IPS-20b (cell line): Measurements from ENCODE around the gene KCNJ13.

Experiments used
- H3K27ac ChIP-seq: one replicate; pipeline ENCODE4 v1.5.1; 2013; ENCODE audit warnings: low read length
- H3K27me3 ChIP-seq: 2 replicates; pipeline ENCODE4 v1.6.1; 2013; ENCODE audit warnings: mild to moderate bottlenecking, low read length, inconsistent platforms; ENCODE audit not compliant: insufficient read depth
- H3K36me3 ChIP-seq: 2 replicates; pipeline ENCODE4 v1.6.1; 2013; ENCODE audit warnings: low read depth, mild to moderate bottlenecking, inconsistent platforms, low read length, moderate library complexity; ENCODE audit not compliant: insufficient read depth
- H3K4me1 ChIP-seq: 2 replicates; pipeline ENCODE4 v1.6.1; 2013; ENCODE audit warnings: mild to moderate bottlenecking, control low read depth, inconsistent platforms, low read length, moderate library complexity; ENCODE audit not compliant: insufficient read depth
- H3K4me3 ChIP-seq: 2 replicates; pipeline ENCODE4 v1.5.1; 2013; ENCODE audit warnings: mild to moderate bottlenecking, low read length, inconsistent platforms
- H3K9ac ChIP-seq: 2 replicates; pipeline ENCODE4 v1.6.1; 2013; ENCODE audit warnings: low read depth, mild to moderate bottlenecking, inconsistent platforms, low read length, moderate library complexity
- H3K9me3 ChIP-seq: 2 replicates; pipeline ENCODE4 v1.6.1; 2013; ENCODE audit warnings: mild to moderate bottlenecking, low read depth, low read length, inconsistent platforms; ENCODE audit not compliant: insufficient read depth

Gene KCNJ13

DNA sequence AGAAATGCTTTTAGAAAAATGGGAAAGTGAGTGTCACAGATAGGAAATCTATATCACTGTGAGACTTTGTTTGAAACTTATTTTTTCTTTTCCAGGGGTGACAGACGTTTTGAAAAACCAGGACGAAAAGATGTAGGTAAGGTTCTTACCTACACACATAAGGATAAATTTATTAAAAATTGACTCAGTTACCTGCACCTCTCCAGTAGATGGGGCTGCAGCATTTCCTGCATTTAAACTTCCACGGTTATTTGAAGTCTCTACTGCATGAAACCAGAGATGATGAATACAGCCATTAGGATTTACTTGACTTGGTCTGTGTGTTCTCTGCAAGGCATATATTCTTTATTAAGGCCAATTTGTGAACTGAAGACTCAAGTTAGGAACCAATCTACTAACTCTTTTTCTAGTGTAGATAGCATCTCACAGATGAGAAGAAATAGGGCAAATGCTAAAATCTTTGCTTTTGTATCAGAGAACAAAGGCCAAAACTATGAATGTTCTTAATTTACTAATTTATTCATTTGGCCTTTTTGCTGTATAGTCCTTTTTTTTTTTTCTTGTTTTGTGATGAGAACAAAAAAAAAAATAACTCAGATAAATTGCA, 15.0 kb downstream of the KCNJ13 start:
- peaks cover 67% of the 10 kb centered on the region for H3K36me3 ChIP-seq
- H3K27ac ChIP-seq, result no peak overlapping the region
- no peak overlapping the region for H3K4me3 ChIP-seq

DNA sequence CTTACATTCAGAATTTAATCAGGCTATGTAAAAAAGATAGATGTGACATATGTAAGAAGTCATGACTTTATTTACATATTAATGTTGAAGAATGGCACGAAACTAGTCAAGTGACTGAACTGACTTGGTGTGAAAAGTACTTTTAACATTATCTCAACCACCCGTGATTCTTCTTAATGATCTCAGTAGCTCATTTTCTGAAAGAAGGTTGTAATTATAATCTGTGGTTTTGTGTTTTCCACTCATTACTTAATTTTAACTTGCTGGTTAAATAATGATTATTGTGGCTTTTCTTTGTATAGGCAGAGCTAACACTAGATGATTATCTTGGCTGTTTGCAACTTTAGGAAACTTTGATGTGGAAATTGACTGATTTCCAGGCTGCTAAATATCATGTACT, 18.5 kb downstream of the KCNJ13 start:
- H3K4me1 ChIP-seq, result no peaks in the 10 kb centered on the region
- no peak overlapping the region for H3K4me3 ChIP-seq
- no peaks in the 10 kb centered on the region for H3K9me3 ChIP-seq
- H3K27me3 ChIP-seq, result no peaks in the 10 kb centered on the region
- no peak overlapping the region for H3K27ac ChIP-seq
- no peak overlapping the region for H3K9ac ChIP-seq
- peaks cover 57% of the 10 kb centered on the region for H3K36me3 ChIP-seq

More for the DNA sequence above, 15.0 kb downstream of the KCNJ13 start:
- no peaks in the 10 kb centered on the region for H3K27me3 ChIP-seq
- H3K4me1 ChIP-seq, result no peaks in the 10 kb centered on the region
- no peaks in the 10 kb centered on the region for H3K9me3 ChIP-seq
- H3K9ac ChIP-seq, result no peak overlapping the region

DNA sequence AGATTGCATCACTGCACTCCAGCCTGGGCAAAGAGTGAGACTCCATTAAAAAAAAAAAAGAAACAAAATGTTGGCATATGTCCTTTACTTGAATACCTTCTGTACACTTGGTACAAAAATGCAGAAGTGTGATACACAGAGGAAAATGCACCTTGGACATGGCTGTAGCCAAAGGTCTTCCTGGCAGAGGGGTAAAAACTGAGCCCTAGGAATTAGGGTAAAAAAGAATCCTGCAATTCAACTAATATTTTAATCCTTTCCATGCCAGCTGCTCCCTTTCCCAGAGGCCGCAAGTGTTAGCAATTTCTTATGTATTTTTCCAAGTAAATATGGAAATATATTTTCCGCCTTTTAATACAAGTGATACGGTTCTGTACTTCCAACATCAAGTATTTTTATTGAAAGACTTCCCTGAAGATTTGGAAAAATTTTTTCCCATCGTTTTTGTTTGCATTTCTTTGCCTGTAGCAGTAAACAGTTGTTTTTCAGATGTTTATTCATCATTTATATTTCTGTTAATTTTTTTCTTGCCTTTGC, 26.2 kb downstream of the KCNJ13 start:
- no peak overlapping the region for H3K4me3 ChIP-seq
- H3K4me1 ChIP-seq, result no peaks in the 10 kb centered on the region
- no peak overlapping the region for H3K27ac ChIP-seq
- no peak overlapping the region for H3K9ac ChIP-seq
- peaks cover 68% of the 10 kb centered on the region for H3K36me3 ChIP-seq
- H3K27me3 ChIP-seq, result no peaks in the 10 kb centered on the region
- no peaks in the 10 kb centered on the region for H3K9me3 ChIP-seq

- H3K9ac ChIP-seq, result no peak overlapping the region
- H3K27me3 ChIP-seq, result no peaks in the 10 kb centered on the region
- peaks cover 64% of the 10 kb centered on the region for H3K36me3 ChIP-seq
- H3K9me3 ChIP-seq, result no peaks in the 10 kb centered on the region
- no peak overlapping the region for H3K4me3 ChIP-seq
- no peaks in the 10 kb centered on the region for H3K4me1 ChIP-seq
- H3K27ac ChIP-seq, result no peak overlapping the region
Observed at GRCh38 chr2:232749331-232749730, 27.0 kb downstream of the KCNJ13 start.

GRCh38 chr2:232748038-232748437, 28.3 kb downstream of the KCNJ13 start:
- peaks cover 61% of the 10 kb centered on the region for H3K36me3 ChIP-seq
- H3K9ac ChIP-seq, result no peak overlapping the region
- no peak overlapping the region for H3K4me3 ChIP-seq
- no peak overlapping the region for H3K27ac ChIP-seq
- H3K4me1 ChIP-seq, result no peaks in the 10 kb centered on the region
- H3K27me3 ChIP-seq, result no peaks in the 10 kb centered on the region
- H3K9me3 ChIP-seq, result no peaks in the 10 kb centered on the region

GRCh38 chr2:232744963-232745362, 31.4 kb downstream of the KCNJ13 start:
- H3K4me3 ChIP-seq, result no peak overlapping the region
- no peaks in the 10 kb centered on the region for H3K9me3 ChIP-seq
- no peak overlapping the region for H3K27ac ChIP-seq
- H3K27me3 ChIP-seq, result no peaks in the 10 kb centered on the region
- H3K36me3 ChIP-seq, result peaks cover 38% of the 10 kb centered on the region
- H3K9ac ChIP-seq, result no peak overlapping the region
- H3K4me1 ChIP-seq, result no peaks in the 10 kb centered on the region

DNA sequence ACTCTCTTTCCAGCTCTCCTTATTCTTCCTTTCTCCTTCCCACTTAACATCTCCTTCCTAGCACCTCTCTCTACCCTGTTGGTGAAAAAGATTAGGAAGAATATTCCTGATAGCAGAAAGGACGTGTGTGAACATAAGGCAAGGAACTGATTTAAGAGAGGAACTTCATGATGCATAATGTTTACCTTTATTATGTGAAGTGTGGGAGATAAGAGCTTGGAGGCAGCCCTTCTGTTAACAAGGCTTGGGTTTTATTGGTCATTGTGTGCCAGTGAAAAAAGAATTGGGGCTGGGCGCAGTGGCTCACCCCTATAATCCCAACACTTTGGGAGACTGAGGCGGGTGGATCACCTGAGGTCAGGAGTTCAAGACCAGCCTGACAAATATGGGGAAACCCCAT, 34.4 kb downstream of the KCNJ13 start:
- H3K36me3 ChIP-seq, result peaks cover 22% of the 10 kb centered on the region
- H3K27ac ChIP-seq, result no peak overlapping the region
- H3K9ac ChIP-seq, result no peak overlapping the region

DNA sequence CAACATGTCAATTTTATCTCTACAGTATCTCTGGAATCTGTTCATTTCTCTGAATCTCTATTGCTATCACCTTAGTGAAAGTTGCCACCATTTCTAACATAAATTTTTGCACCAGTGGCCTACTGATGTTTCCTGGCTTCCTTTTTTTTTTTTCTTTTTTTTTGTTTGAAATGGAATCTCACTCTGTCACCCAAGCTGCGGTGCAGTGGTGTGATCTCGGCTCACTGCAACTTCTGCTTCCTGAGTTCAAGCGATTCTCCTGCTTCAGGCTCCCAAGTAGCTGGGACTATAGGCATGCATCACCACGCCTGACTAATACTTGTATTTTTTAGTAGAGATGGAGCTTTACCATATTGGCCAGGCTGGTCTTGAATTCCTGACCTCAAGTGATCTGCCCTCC, 35.1 kb downstream of the KCNJ13 start:
- Histone ChIP-seq H3K4me1 (no peaks in the 10 kb centered on the region), H3K27me3 (no peaks in the 10 kb centered on the region), H3K27ac (no peak overlapping the region), H3K4me3 (no peak overlapping the region), H3K36me3 (peaks cover 25% of the 10 kb centered on the region), H3K9ac (no peak overlapping the region), H3K9me3 (no peaks in the 10 kb centered on the region)

More for the DNA sequence above, 34.4 kb downstream of the KCNJ13 start:
- Histone ChIP-seq H3K9me3 (no peaks in the 10 kb centered on the region), H3K4me1 (no peaks in the 10 kb centered on the region), H3K4me3 (no peak overlapping the region), H3K27me3 (no peaks in the 10 kb centered on the region)

DNA sequence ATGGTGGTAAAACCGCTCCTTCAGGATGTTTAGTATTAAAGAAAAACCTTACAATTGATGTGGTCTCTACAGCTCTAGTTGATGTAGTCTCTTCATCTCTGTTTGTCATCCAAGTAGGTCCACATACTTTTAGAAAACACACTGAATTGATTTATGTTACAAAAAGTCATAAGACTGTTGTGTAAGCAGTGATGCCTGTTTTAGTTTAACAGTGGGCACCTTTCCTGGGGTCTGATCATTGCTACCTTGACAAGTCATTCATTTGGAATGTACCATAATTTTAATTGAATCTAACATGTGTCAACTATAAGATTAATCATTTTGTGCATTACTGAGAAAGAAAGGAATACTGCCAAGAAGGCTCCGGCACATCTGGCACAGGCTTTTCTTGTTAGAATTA, 44.9 kb downstream of the KCNJ13 start:
- no peaks in the 10 kb centered on the region for H3K27me3 ChIP-seq
- peaks cover 48% of the 10 kb centered on the region for H3K36me3 ChIP-seq
- H3K27ac ChIP-seq, result no peak overlapping the region
- no peaks in the 10 kb centered on the region for H3K9me3 ChIP-seq
- no peak overlapping the region for H3K4me3 ChIP-seq
- no peak overlapping the region for H3K9ac ChIP-seq
- H3K4me1 ChIP-seq, result no peaks in the 10 kb centered on the region

- Histone ChIP-seq H3K9me3 (no peaks in the 10 kb centered on the region), H3K4me3 (no peak overlapping the region), H3K36me3 (peaks cover 42% of the 10 kb centered on the region), H3K27ac (no peak overlapping the region), H3K9ac (no peak overlapping the region), H3K27me3 (no peaks in the 10 kb centered on the region), H3K4me1 (no peaks in the 10 kb centered on the region)
Observed at GRCh38 chr2:232728785-232729184, 47.6 kb downstream of the KCNJ13 start.

GRCh38 chr2:232723027-232723426, 53.3 kb downstream of the KCNJ13 start:
- Histone ChIP-seq H3K36me3 (peaks cover 28% of the 10 kb centered on the region; the same call in 1 of the 2 replicates), H3K9ac (no peak overlapping the region), H3K27ac (no peak overlapping the region), H3K27me3 (no peaks in the 10 kb centered on the region), H3K9me3 (no peaks in the 10 kb centered on the region), H3K4me3 (no peak overlapping the region), H3K4me1 (no peaks in the 10 kb centered on the region)

DNA sequence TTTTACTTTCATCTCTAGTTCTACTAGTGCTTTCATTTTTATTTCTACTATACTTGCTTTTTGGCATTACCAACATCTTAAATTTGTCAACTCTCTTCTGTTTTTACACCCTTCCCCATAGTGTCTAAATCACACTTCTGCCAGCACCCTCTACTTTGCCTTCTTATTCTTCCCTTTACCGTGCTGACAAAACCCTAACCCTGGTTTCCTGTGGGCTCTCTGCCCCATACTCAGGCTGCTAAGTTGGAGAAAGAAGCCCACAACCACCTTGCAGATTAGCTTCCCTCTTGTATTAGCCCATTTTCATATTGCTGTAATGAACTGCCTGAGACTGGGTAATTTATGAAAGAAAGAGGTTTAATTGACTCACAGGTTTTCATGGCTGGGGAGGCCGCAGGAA, 54.5 kb downstream of the KCNJ13 start:
- no peak overlapping the region for H3K4me3 ChIP-seq
- H3K27me3 ChIP-seq, result no peaks in the 10 kb centered on the region
- H3K9ac ChIP-seq, result no peak overlapping the region
- no peak overlapping the region for H3K27ac ChIP-seq
- H3K36me3 ChIP-seq, result peaks cover 25% of the 10 kb centered on the region; the same call in 1 of the 2 replicates
- no peaks in the 10 kb centered on the region for H3K4me1 ChIP-seq
- no peaks in the 10 kb centered on the region for H3K9me3 ChIP-seq
